ENCODE data around the gene YIF1A.

GRCh38 chr11:66287889-66288670, 863 bp downstream of the YIF1A start:
- TF ChIP-seq CTCF (IDR thresholded peaks at IDR 0.05; ENCODE audit: poor library complexity) (no peak), EZH2 (IDR thresholded peaks at IDR 0.05; ENCODE audit: borderline replicate concordance) (no peak), EZH2phosphoT487 (IDR thresholded peaks at IDR 0.05; ENCODE audit: low read depth, severe bottlenecking, unreplicated experiment) (no peak)

Measured in hepatocyte (in vitro differentiated cells).